ENCODE results near the gene PRR23C. TPM values are rescaled to one million over a fixed set of nuclear protein-coding genes. Genes with fewer than 3 reads are reported as not detected.
"Not testable (repeated sequence)": the region's sequence is repeated elsewhere in the genome, so short reads cannot be mapped to it uniquely, and the experiment has no call there.

PRR23C gene
- total RNA-seq, 2 donors from 2014 or later, result not detected

GRCh38 chr3:139032326-139033002 lies 12.2 kb downstream of the PRR23C start:
- DNase-seq (ENCODE audit: low spot score), result no peak
- Histone ChIP-seq H3K27me3 (no peaks in the 10 kb centered on the region), H3K36me3 (no peaks in the 10 kb centered on the region), H3K27ac (no peak overlapping the region), H3K4me1 (no peaks in the 10 kb centered on the region), H3K4me3 (no peak overlapping the region), H3K9me3 (peaks cover 0 to 33% of the 10 kb centered on the region in 2 donors)
- TF ChIP-seq, protein P1, sequence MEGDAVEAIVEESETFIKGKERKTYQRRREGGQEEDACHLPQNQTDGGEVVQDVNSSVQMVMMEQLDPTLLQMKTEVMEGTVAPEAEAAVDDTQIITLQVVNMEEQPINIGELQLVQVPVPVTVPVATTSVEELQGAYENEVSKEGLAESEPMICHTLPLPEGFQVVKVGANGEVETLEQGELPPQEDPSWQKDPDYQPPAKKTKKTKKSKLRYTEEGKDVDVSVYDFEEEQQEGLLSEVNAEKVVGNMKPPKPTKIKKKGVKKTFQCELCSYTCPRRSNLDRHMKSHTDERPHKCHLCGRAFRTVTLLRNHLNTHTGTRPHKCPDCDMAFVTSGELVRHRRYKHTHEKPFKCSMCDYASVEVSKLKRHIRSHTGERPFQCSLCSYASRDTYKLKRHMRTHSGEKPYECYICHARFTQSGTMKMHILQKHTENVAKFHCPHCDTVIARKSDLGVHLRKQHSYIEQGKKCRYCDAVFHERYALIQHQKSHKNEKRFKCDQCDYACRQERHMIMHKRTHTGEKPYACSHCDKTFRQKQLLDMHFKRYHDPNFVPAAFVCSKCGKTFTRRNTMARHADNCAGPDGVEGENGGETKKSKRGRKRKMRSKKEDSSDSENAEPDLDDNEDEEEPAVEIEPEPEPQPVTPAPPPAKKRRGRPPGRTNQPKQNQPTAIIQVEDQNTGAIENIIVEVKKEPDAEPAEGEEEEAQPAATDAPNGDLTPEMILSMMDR (IDR thresholded peaks at IDR 0.05), result no peak

- H3K4me1 ChIP-seq; DNase-seq (ENCODE audit: low spot score); H3K4me3 ChIP-seq; H3K27me3 ChIP-seq; H3K27ac ChIP-seq; H3K36me3 ChIP-seq: not testable (repeated sequence)
- peaks cover 0 to 33% of the 10 kb centered on the region in 2 donors for H3K9me3 ChIP-seq
These were observed 14.1 kb downstream of the PRR23C start for GRCh38 chr3:139030576-139030975.

DNA sequence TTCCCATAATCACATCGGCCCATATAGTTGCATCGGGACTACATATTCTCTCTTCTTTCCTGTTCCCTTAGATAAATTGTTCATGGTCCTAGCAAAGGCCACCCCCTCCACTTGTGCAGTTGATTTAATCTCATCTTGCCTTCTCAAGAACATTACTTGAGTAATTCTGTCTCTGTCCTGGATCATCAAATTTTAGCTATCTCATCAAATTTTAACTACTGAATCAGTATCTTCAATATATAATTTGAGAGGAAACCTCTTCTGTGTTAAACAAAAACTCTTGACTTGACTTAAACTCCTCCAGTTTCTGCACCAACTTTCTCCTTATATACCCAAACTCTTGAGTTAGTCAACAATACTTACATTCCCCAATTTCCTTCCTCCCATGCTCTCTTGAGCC lies 19.7 kb downstream of the PRR23C start:
- no peak overlapping the region for H3K27ac ChIP-seq
- peaks cover 0 to 10% of the 10 kb centered on the region in 2 donors for H3K9me3 ChIP-seq
- no peak for DNase-seq (ENCODE audit: low spot score)
- TF ChIP-seq, protein P1 (IDR thresholded peaks at IDR 0.05), result no peak
- no peaks in the 10 kb centered on the region for H3K4me1 ChIP-seq
- no peaks in the 10 kb centered on the region for H3K27me3 ChIP-seq
- H3K4me3 ChIP-seq, result no peak overlapping the region
- no peaks in the 10 kb centered on the region for H3K36me3 ChIP-seq

DNA sequence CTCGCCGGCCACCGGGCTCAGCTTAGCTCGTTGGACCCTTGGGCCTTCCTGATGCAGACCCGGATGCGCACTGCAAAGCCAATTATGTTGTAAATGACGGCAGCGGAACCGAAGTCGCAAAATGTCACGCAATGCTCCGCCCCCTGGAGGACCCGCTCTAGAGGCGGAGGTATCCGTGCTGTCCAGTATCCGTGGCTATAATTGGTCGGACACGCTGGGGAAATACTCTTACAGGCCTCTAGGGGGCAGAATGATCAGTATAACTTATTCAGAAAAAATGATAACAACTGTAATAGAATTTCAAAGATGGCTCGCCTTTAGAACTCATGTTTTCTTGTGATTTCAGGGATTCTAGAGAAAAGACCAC lies 23.8 kb downstream of the PRR23C start, which contains the start of gene PRR23B:
TSS of gene PRR23B (minus strand) at position 59 of the 367 bp plus-strand sequence. CDS start 265 bp downstream, outside the sequence.
- TF ChIP-seq, protein P1 (IDR thresholded peaks at IDR 0.05), result no peak
- DNase-seq (ENCODE audit: low spot score), result no peak
- H3K27ac ChIP-seq, result no peak within 1 kb of the TSS
- H3K27me3 ChIP-seq, result no peaks in the 10 kb centered on the region
- H3K4me1 ChIP-seq, result no peaks in the 10 kb centered on the region
- H3K36me3 ChIP-seq, result no peaks in the 10 kb centered on the region
- no peaks in the 10 kb centered on the region for H3K9me3 ChIP-seq
- no peak within 1 kb of the TSS for H3K4me3 ChIP-seq

GRCh38 chr3:139020036-139020867 lies 24.4 kb downstream of the PRR23C start:
- H3K36me3 ChIP-seq, result no peaks in the 10 kb centered on the region
- DNase-seq (ENCODE audit: low spot score), result no peak
- no peak overlapping the region for H3K27ac ChIP-seq
- TF ChIP-seq, protein P1 (IDR thresholded peaks at IDR 0.05), result no peak
- no peaks in the 10 kb centered on the region for H3K4me1 ChIP-seq
- H3K27me3 ChIP-seq, result no peaks in the 10 kb centered on the region
- no peaks in the 10 kb centered on the region for H3K9me3 ChIP-seq
- H3K4me3 ChIP-seq, result no peak overlapping the region

DNA sequence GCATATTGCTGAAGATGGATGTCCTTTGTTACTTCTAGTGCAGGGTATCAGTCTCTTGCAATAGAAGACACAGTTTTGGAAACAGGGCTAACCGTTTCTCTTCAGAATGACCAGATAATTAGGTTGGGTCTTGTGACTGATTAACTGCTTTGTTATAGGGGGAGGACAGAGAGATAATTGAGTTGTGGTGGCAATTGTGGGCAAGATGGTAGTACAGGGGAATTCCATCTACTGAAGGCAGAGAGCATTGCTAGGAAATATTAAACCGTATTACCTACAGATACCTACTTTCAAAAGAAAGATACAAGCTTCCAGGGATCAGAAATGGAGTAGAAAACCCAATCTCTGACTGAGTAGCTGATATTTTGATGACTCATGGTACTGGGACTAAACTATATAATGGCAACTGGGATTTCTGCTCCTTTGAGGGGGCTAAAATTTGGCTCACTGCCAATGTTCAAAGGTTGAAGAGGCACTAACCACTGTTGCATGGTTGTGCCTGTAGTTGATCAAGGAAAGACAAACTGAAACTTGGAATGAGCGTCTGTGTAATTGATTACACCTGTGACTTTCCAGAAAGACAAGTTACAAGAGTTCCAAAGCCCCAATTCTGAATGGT lies 28.2 kb downstream of the PRR23C start:
- H3K27me3 ChIP-seq, result no peaks in the 10 kb centered on the region
- no peaks in the 10 kb centered on the region for H3K36me3 ChIP-seq
- DNase-seq (ENCODE audit: low spot score), result no peak
- H3K27ac ChIP-seq, result no peak overlapping the region
- no peaks in the 10 kb centered on the region for H3K4me1 ChIP-seq
- TF ChIP-seq, protein P1 (IDR thresholded peaks at IDR 0.05), result no peak
- peaks cover 0 to 10% of the 10 kb centered on the region in 2 donors for H3K9me3 ChIP-seq
- H3K4me3 ChIP-seq, result no peak overlapping the region

All from right atrium auricular region (tissue), 2 donors.